ENCODE data around the gene KAZALD1. TPM values are rescaled to one million over a fixed set of nuclear protein-coding genes. Genes with fewer than 3 reads are reported as not detected.

Gene KAZALD1
- total RNA-seq, 1 experiment from 2014 or later = 24.9 TPM

DNA sequence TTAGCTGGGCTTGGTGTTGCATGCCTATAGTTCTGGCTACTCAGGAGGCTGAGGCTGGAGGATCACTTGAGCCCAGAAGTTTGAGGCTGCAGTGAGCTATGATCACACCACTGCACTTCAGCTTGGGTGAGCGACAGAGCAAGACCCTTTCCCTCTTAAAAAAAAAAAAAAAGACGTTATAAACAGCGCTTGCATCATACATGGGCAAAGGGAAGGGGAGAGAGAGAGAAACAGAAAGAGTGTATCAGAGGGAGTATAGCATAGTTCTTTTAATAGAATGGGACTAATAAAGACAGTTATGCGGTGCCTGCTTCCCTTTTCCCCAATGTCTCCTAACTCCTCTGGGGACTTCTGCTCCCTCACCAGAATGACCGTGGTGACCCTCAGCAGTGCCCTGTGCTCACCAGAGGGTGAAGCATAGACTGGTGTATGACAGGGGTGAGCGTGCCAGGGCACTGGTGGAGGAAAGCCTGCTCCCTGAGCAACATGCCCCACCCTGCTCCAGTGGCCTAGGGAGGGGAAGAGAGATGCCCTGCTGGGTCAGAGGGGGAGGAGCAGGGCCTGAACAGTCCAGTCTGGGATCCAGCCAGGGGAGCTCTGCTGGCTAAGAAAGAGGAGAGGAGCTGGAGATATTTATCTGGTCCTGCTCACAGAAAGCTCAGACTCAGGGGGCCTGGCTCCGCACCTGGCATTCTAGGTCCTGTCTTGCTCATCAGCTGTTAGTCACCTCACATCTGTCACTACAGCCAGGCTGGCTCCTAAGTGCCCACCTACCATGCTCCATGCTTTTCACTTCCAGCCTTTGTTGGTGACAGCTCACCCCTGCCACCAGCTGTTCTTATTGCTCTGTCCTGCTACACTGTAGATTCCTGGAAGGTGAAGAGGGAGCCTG lies 33.1 kb upstream of the KAZALD1 start:
- POLR2A ChIA-PET (ENCODE audit: unreplicated experiment) = interaction anchor here (0.8 kb wide), 1 partner anchor 24 kb away, joined by 3 read pairs; no protein-coding TSS in a partner anchor
- Histone ChIP-seq H3K9me3 (ENCODE audit: low read length) (no peaks in the 10 kb centered on the region), H3K36me3 (ENCODE audit: low read depth, low read length) (no peaks in the 10 kb centered on the region), H3K27ac (ENCODE audit: low read length) (no peak overlapping the region), H3K27me3 (ENCODE audit: low read length) (no peaks in the 10 kb centered on the region), H3F3A (ENCODE audit: low read length, unreplicated experiment) (no peaks in the 10 kb centered on the region), H3K4me3 (ENCODE audit: low read length) (no peak overlapping the region), H4K20me1 (ENCODE audit: low read length) (no peaks in the 10 kb centered on the region), H3K4me1 (ENCODE audit: insufficient read depth, low read length) (peaks cover 8% of the 10 kb centered on the region), H3K4me2 (ENCODE audit: low read length) (no peak overlapping the region), H3K9me2 (replicated peaks; ENCODE audit: low read length) (no peaks in the 10 kb centered on the region), H3K79me2 (ENCODE audit: low read length) (peaks cover 8% of the 10 kb centered on the region), H3K9ac (ENCODE audit: low read length) (no peak overlapping the region), H2AFZ (ENCODE audit: low read length) (no peak overlapping the region)
- TF ChIP-seq EZH2 (IDR thresholded peaks at IDR 0.05; ENCODE audit: low read length, unreplicated experiment) = no peak
- TF ChIP-seq, protein P1, sequence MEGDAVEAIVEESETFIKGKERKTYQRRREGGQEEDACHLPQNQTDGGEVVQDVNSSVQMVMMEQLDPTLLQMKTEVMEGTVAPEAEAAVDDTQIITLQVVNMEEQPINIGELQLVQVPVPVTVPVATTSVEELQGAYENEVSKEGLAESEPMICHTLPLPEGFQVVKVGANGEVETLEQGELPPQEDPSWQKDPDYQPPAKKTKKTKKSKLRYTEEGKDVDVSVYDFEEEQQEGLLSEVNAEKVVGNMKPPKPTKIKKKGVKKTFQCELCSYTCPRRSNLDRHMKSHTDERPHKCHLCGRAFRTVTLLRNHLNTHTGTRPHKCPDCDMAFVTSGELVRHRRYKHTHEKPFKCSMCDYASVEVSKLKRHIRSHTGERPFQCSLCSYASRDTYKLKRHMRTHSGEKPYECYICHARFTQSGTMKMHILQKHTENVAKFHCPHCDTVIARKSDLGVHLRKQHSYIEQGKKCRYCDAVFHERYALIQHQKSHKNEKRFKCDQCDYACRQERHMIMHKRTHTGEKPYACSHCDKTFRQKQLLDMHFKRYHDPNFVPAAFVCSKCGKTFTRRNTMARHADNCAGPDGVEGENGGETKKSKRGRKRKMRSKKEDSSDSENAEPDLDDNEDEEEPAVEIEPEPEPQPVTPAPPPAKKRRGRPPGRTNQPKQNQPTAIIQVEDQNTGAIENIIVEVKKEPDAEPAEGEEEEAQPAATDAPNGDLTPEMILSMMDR (conservative IDR thresholded peaks at IDR 0.05; ENCODE audit: low read depth, low read length) = no peak
- no peak for TF ChIP-seq EZH2phosphoT487 (IDR thresholded peaks at IDR 0.05; ENCODE audit: borderline replicate concordance, low read length)
- BruUV-seq (replicated peaks) = no TSS peak
- CTCF ChIA-PET = no interaction called here
- intact Hi-C loops (cut with micrococcal nuclease) = no loop called here
- ATAC-seq (no peak), DNase-seq (no peak)

DNA sequence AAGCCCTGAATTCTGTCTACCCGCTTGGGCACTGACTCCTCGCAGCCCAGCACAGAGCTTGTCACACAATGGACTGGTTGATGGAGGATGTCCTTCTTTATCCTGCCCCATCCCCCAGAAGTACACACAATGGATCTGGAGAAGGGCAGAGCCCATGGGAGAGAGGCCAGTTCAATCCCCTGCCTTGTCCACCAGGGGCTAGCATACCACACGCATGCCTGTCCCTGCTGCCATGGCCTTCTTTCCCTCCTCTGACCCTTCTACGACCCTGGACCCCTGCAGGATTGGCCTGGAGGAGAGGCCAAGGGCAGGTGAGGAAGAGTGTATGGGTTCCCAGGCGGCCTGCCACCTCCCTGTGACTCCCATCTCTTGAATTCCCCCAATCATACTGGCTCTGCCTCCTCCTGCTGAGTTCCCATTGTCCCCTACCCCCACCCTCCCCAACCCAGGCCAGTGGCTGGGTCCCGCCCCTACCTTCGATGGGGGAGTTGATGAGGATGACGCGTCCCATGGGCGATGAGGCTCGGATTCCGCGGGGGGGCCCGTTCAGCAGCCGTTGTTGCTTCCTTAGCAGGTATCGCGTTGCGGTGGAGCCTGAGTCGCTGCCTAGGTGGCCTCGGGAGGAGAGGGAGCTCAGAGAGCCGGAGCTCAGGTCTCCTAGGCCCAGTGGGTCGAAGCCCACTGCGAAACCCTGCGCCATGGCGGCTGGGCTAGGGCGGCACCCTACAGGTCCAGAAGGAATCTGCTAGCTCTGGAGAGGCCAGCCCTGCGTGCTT lies 32.1 kb upstream of the KAZALD1 start:
- Histone ChIP-seq H3K9me2 (replicated peaks; ENCODE audit: low read length) (no peaks in the 10 kb centered on the region), H3K4me3 (ENCODE audit: low read length) (no peak overlapping the region), H3K27me3 (ENCODE audit: low read length) (no peaks in the 10 kb centered on the region), H3K79me2 (ENCODE audit: low read length) (peaks cover 16% of the 10 kb centered on the region), H3K9ac (ENCODE audit: low read length) (no peak overlapping the region), H3K4me2 (ENCODE audit: low read length) (0 out of 2 replicates have a peak overlapping the region, but pooled peaks have one; percentile 96), H3K9me3 (ENCODE audit: low read length) (no peaks in the 10 kb centered on the region), H2AFZ (ENCODE audit: low read length) (no peak overlapping the region), H3K27ac (ENCODE audit: low read length) (no peak overlapping the region), H3F3A (ENCODE audit: low read length, unreplicated experiment) (no peaks in the 10 kb centered on the region), H3K4me1 (ENCODE audit: insufficient read depth, low read length) (peaks cover 8% of the 10 kb centered on the region), H4K20me1 (ENCODE audit: low read length) (no peaks in the 10 kb centered on the region), H3K36me3 (ENCODE audit: low read depth, low read length) (no peaks in the 10 kb centered on the region; the same call in 1 of the 2 replicates)
- no peak for ATAC-seq
- BruUV-seq (replicated peaks) = no TSS peak
- CTCF ChIA-PET = no interaction called here
- no peak for DNase-seq
- intact Hi-C loops (cut with micrococcal nuclease) = no loop called here
- POLR2A ChIA-PET (ENCODE audit: unreplicated experiment) = interaction anchor here (0.8 kb wide), 1 partner anchor 23 kb away, joined by 3 read pairs; no protein-coding TSS in a partner anchor
- TF ChIP-seq EZH2 (IDR thresholded peaks at IDR 0.05; ENCODE audit: low read length, unreplicated experiment) (no peak), EZH2phosphoT487 (IDR thresholded peaks at IDR 0.05; ENCODE audit: borderline replicate concordance, low read length) (no peak)
- TF ChIP-seq, protein P1 (conservative IDR thresholded peaks at IDR 0.05; ENCODE audit: low read depth, low read length) = no peak
